HepG2 (cell line): ENCODE measurements around the gene PJA1. TPM values are rescaled to one million over a fixed set of nuclear protein-coding genes. Genes with fewer than 3 reads are reported as not detected.

Experiments
- ATAC-seq: fragments of 200-7000 bp; cut with Tn5 transposase; 3 replicates; pipeline ENCODE4 v1.9.1; 2020; ENCODE audit warnings: mild to moderate bottlenecking, moderate library complexity
- BruUV-seq: library from RNA; stranded (reverse); fragments of 400-500 nt; replicated peaks from 2 replicates; lab custom pipeline; 2021; lab: Mats Ljungman, UMichigan
- CTCF ChIA-PET: fragments of 300-600 bp; formaldehyde crosslinking; extraction: SDS; loops from one replicate; lab custom pipeline; 2021; ENCODE audit warnings: low total read pairs, inconsistent platforms, low intra/inter-chr PET ratio; lab: Yijun Ruan, JAX
- POLR2A ChIA-PET: fragments of 350-600 bp; sonication (Branson Sonifier 250); formaldehyde crosslinking; loops from one replicate; lab custom pipeline; 2020; ENCODE audit warnings: antibody characterized with exemption, inconsistent platforms; lab: Yijun Ruan, JAX
- DNase-seq: peaks from one replicate; pipeline ENCODE4 v3.0.0-alpha.2; 2015; ENCODE audit warnings: low spot score
- FAIRE-seq: peaks from 3 replicates; lab custom pipeline; 2011; peaks lifted over from hg19 to GRCh38; lab: Jason Lieb, UNC
- H2AFZ ChIP-seq: one replicate; pipeline ENCODE4 v1.6.1; 2011; ENCODE audit warnings: low read length, inconsistent platforms
- H3K27ac ChIP-seq: fragments of 300-600 bp; 3 replicates; pipeline ENCODE4 v1.8.0; 2011; ENCODE audit warnings: mixed run types, mild to moderate bottlenecking, mixed read lengths, low read length, inconsistent platforms; ENCODE audit not compliant: insufficient read depth; ENCODE audit errors: extremely low read length
- H3K27me3 ChIP-seq, 2 experiments: fragments of 200-600 bp in 1 of 2; 2 replicates in 1 of 2; 3 replicates in 1 of 2; pipeline versions ENCODE4 v1.6.0 to v1.8.0; 2011; ENCODE audit warnings: low read length in 2 of 2, mild to moderate bottlenecking in 2 of 2, moderate library complexity in 2 of 2, inconsistent platforms in 1 of 2; ENCODE audit not compliant: insufficient read depth in 2 of 2, control insufficient read depth in 1 of 2
- H3K36me3 ChIP-seq, 2 experiments: fragments of 200-600 bp in 1 of 2; replicated peaks in 1 of 2; 2 replicates in 1 of 2; 3 replicates in 1 of 2; pipeline versions ENCODE4 v1.5.1 to v1.8.0; 2011; ENCODE audit warnings: low read length in 2 of 2, inconsistent platforms in 1 of 2; ENCODE audit not compliant: insufficient read depth in 2 of 2, control insufficient read depth in 1 of 2
- H3K4me1 ChIP-seq: 2 replicates; pipeline ENCODE4 v1.5.1; 2012; ENCODE audit warnings: low read length, inconsistent platforms; ENCODE audit not compliant: insufficient read depth
- H3K4me2 ChIP-seq: 2 replicates; pipeline ENCODE4 v1.6.0; 2011; ENCODE audit warnings: low read depth, low read length, inconsistent platforms
- H3K4me3 ChIP-seq, 3 experiments: fragments of 200-600 bp in 1 of 3; sonication (generic), shearing (Covaris generic) in 1 of 3; replicated peaks in 1 of 3; 2 replicates each; pipeline ENCODE4 v1.5.1; 2011 to 2016; ENCODE audit warnings: low read length in 3 of 3, inconsistent platforms in 2 of 3, low read depth in 2 of 3, mild to moderate bottlenecking in 2 of 3, control low read depth in 1 of 3, mixed read lengths in 1 of 3; ENCODE audit not compliant: insufficient read depth in 1 of 3
- H3K79me2 ChIP-seq: one replicate; pipeline ENCODE4 v1.6.1; 2011; ENCODE audit warnings: low read length, inconsistent platforms; ENCODE audit not compliant: insufficient read depth
- H3K9ac ChIP-seq: 2 replicates; pipeline ENCODE4 v1.6.0; 2011; ENCODE audit warnings: mild to moderate bottlenecking, low read depth, low read length, inconsistent platforms; ENCODE audit not compliant: insufficient read depth
- H3K9me3 ChIP-seq: 2 replicates; pipeline ENCODE4 v1.5.1; 2012; ENCODE audit warnings: mild to moderate bottlenecking, low read length
- H4K20me1 ChIP-seq: 2 replicates; pipeline ENCODE4 v1.6.0; 2011; ENCODE audit warnings: inconsistent platforms, mild to moderate bottlenecking, low read length, moderate library complexity; ENCODE audit not compliant: insufficient read depth
- ATRX ChIP-seq: sonication (generic); formaldehyde crosslinking; IDR thresholded peaks from 2 replicates; pipeline ENCODE4 v1.4.0; 2020; ENCODE audit warnings: missing genetic modification reagents, borderline replicate concordance
- MTF2 ChIP-seq: sonication (generic); formaldehyde crosslinking; IDR thresholded peaks from 2 replicates; pipeline ENCODE4 v1.5.0; 2020; ENCODE audit warnings: missing genetic modification reagents, borderline replicate concordance
- POGZ ChIP-seq: sonication (generic); formaldehyde crosslinking; IDR thresholded peaks from 2 replicates; pipeline ENCODE4 v1.4.0; 2020; ENCODE audit warnings: mild to moderate bottlenecking, missing genetic modification reagents
- REXO4 ChIP-seq: sonication (generic); formaldehyde crosslinking; IDR thresholded peaks from 2 replicates; pipeline ENCODE4 v1.8.0; 2022; ENCODE audit warnings: missing genetic modification reagents, mild to moderate bottlenecking, borderline replicate concordance
- TAF1 ChIP-seq: sonication (generic); formaldehyde crosslinking; IDR thresholded peaks from 2 replicates; pipeline ENCODE4 v1.4.0; 2020; ENCODE audit warnings: missing genetic modification reagents
- TEAD2 ChIP-seq: sonication (generic); formaldehyde crosslinking; IDR thresholded peaks from 2 replicates; pipeline ENCODE4 v1.9.0; 2021; ENCODE audit warnings: missing genetic modification reagents
- THAP9 ChIP-seq: sonication (generic); formaldehyde crosslinking; IDR thresholded peaks from 2 replicates; pipeline ENCODE4; 2020; ENCODE audit warnings: missing genetic modification reagents, mild to moderate bottlenecking, borderline replicate concordance
- ZBTB7B ChIP-seq: sonication (generic); formaldehyde crosslinking; IDR thresholded peaks from 2 replicates; pipeline ENCODE4 v1.4.0; 2020; ENCODE audit warnings: missing genetic modification reagents
- ZNF18 ChIP-seq: sonication (generic); formaldehyde crosslinking; IDR thresholded peaks from 2 replicates; pipeline ENCODE4 v1.8.0; 2022; ENCODE audit warnings: mild to moderate bottlenecking, missing genetic modification reagents; ENCODE audit not compliant: insufficient replicate concordance
- ZNF432 ChIP-seq: sonication (generic); formaldehyde crosslinking; IDR thresholded peaks from 2 replicates; pipeline ENCODE4 v1.5.0; 2020; ENCODE audit warnings: missing genetic modification reagents, mild to moderate bottlenecking, borderline replicate concordance
- ZNF674 ChIP-seq: sonication (generic); formaldehyde crosslinking; IDR thresholded peaks from 2 replicates; pipeline ENCODE4 v1.5.0; 2020; ENCODE audit warnings: low read depth, mild to moderate bottlenecking, missing genetic modification reagents
- ZNF678 ChIP-seq: sonication (generic); formaldehyde crosslinking; IDR thresholded peaks from 2 replicates; pipeline ENCODE4 v1.4.0; 2020; ENCODE audit warnings: mild to moderate bottlenecking, missing genetic modification reagents
- WGBS: methylation state at CpG from one replicate; pipeline ENCODE4 v1.1.6; 2017; ENCODE audit warnings: low lambda C conversion rate; 5-methylcytosine and 5-hydroxymethylcytosine counted together
- in situ Hi-C: cut with HindIII; loops from 2 replicates; pipeline ENCODE4 v1.10.0; 2017; ENCODE audit warnings: low pct_unique_long_range_greater_than_20kb; ENCODE audit not compliant: extremely low pct_ligation_motif_present
- intact Hi-C: fragments of 100-400 bp; cut with micrococcal nuclease; formaldehyde crosslinking; loops from one replicate; pipeline ENCODE4 v1.10.0; 2022; ENCODE audit not compliant: unreplicated experiment
- polyA plus RNA-seq, 8 experiments: library from polyadenylated mRNA; depleted of rRNA in 3 of 8; stranded (reverse) in 7 of 8; unstranded in 1 of 8; fragments of >200 nt; fragmentation: Illumina TruSeq in 4 of 8; extraction: Trizol in 4 of 8; gene quantifications; 2 replicates each; pipeline versions ENCODE4 v1.2.1 to v1.2.3, GENCODE V29; 2011 to 2016; ENCODE audit warnings: low read depth in 4 of 8, missing spikeins in 1 of 8, mixed read lengths in 1 of 8; ENCODE audit not compliant: insufficient read depth in 1 of 8
- total RNA-seq, 5 experiments: library from RNA; depleted of rRNA; stranded (reverse); fragments of >200 nt; fragmentation: Illumina TruSeq; extraction: Trizol; gene quantifications; 2 replicates each; pipeline ENCODE4 v1.2.3, GENCODE V29; 2016; ENCODE audit warnings: low read depth in 1 of 5
- TF ChIP-seq, protein P1 (sequence below): sonication (generic); formaldehyde crosslinking; IDR thresholded peaks from 2 replicates; pipeline ENCODE4 v1.5.0; 2020; ENCODE audit warnings: missing genetic modification reagents, mild to moderate bottlenecking, borderline replicate concordance
- TF ChIP-seq, protein P2 (sequence below): sonication (generic); formaldehyde crosslinking; IDR thresholded peaks from 2 replicates; pipeline ENCODE4 v1.4.0; 2020; ENCODE audit warnings: mild to moderate bottlenecking, missing genetic modification reagents

Gene PJA1
- total and polyA plus RNA-seq, 2 of the 13 experiments (the other 11 are each of a cell fraction or from before 2014, with no cell fraction given) = 3.6 to 9.6 TPM

DNA sequence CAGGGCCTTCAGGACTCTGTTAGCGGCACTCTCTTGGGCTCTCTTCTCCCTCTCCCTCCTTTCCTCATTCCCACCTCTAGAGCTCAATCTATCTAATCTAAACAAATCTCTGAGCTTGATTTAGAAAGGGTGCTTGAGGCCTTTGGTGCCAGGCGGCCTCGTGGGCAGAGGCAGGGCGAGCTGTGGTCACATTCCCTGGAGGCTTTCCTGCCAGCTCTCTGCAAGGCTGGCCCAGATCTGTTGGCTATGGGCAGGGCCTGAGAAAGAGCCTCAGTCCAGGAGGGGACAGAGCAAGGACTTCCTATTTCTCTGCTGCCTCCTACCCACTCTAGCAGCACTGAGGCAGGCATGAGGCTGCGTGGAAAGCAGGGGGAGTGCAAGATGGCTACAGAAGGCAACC lies 38.6 kb downstream of the PJA1 start:
- Histone ChIP-seq H2AFZ (no peak overlapping the region), H3K9ac (no peak overlapping the region), H3K4me3 (no peak overlapping the region), H3K9me3 (no peaks in the 10 kb centered on the region), H3K27me3 (no peaks in the 10 kb centered on the region), H3K36me3 (no peaks in the 10 kb centered on the region), H3K4me1 (no peaks in the 10 kb centered on the region), H3K4me2 (no peak overlapping the region), H3K27ac (no peak overlapping the region), H4K20me1 (no peaks in the 10 kb centered on the region), H3K79me2 (no peaks in the 10 kb centered on the region)
- 90% methylated on average over 1 of the region's 5 CpGs for WGBS
- FAIRE-seq = no peak
- ATAC-seq = no peak
- BruUV-seq = no TSS peak
- CTCF ChIA-PET = no interaction called here
- POLR2A ChIA-PET = no interaction called here
- TF ChIP-seq ZNF432 (no peak), TEAD2 (CRISPR knock-in tag) (no peak), REXO4 (CRISPR knock-in tag) (no peak), POGZ (no peak), TAF1 (CRISPR knock-in tag) (no peak)
- intact Hi-C loops = no loop called here
- no peak for DNase-seq
- in situ Hi-C loops = no loop called here

GRCh38 chrX:69125094-69125493 lies 40.2 kb downstream of the PJA1 start:
- no peaks in the 10 kb centered on the region for H3K36me3 ChIP-seq
- DNase-seq = no peak
- FAIRE-seq = no peak
- in situ Hi-C loops = no loop called here
- CTCF ChIA-PET = no interaction called here
- H4K20me1 ChIP-seq = no peaks in the 10 kb centered on the region
- H3K9ac ChIP-seq = no peak overlapping the region
- H3K9me3 ChIP-seq = no peaks in the 10 kb centered on the region
- no TSS peak for BruUV-seq
- H3K4me3 ChIP-seq = no peak overlapping the region
- H3K4me1 ChIP-seq = no peaks in the 10 kb centered on the region
- POLR2A ChIA-PET = no interaction called here
- WGBS = 0% methylated on average over 1 of the region's 5 CpGs
- intact Hi-C loops = no loop called here
- no peaks in the 10 kb centered on the region for H3K79me2 ChIP-seq
- no peak for ATAC-seq
- no peak overlapping the region for H3K4me2 ChIP-seq
- no peaks in the 10 kb centered on the region for H3K27me3 ChIP-seq
- H3K27ac ChIP-seq = no peak overlapping the region
- H2AFZ ChIP-seq = no peak overlapping the region
- TF ChIP-seq ZBTB7B (CRISPR knock-in tag) (no peak), ZNF678 (no peak), MTF2 (no peak), ATRX (CRISPR knock-in tag) (no peak), ZNF674 (CRISPR knock-in tag) (no peak), THAP9 (CRISPR knock-in tag) (no peak), ZNF18 (CRISPR knock-in tag) (no peak)
- TF ChIP-seq, protein P1, sequence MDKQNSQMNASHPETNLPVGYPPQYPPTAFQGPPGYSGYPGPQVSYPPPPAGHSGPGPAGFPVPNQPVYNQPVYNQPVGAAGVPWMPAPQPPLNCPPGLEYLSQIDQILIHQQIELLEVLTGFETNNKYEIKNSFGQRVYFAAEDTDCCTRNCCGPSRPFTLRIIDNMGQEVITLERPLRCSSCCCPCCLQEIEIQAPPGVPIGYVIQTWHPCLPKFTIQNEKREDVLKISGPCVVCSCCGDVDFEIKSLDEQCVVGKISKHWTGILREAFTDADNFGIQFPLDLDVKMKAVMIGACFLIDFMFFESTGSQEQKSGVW (CRISPR knock-in tag) = no peak
- TF ChIP-seq, protein P2, sequence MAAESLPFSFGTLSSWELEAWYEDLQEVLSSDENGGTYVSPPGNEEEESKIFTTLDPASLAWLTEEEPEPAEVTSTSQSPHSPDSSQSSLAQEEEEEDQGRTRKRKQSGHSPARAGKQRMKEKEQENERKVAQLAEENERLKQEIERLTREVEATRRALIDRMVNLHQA (CRISPR knock-in tag) = no peak
